H1 (cell line): ENCODE results near the gene ACBD5.

Experiments
- EP300 ChIP-seq, 2 experiments: IDR thresholded peaks; 1 replicate in 1 of 2; 2 replicates in 1 of 2; pipeline ENCODE4 v1.6.1; 2011 to 2012; ENCODE audit warnings: low read depth in 2 of 2, low read length in 2 of 2, mild to moderate bottlenecking in 2 of 2, borderline replicate concordance in 1 of 2, inconsistent platforms in 1 of 2, moderate library complexity in 1 of 2
- EZH2 ChIP-seq: fragments of 200-600 bp; sonication (generic); IDR thresholded peaks from 2 replicates; pipeline ENCODE4 v1.7.1; 2012; ENCODE audit warnings: low read depth, mild to moderate bottlenecking, moderate library complexity, low read length, inconsistent platforms; ENCODE audit not compliant: severe bottlenecking
- HDAC6 ChIP-seq: IDR thresholded peaks from one replicate; pipeline ENCODE4 v1.7.1; 2012; ENCODE audit warnings: low read depth, mild to moderate bottlenecking, inconsistent platforms, low read length, moderate library complexity
- POLR2A ChIP-seq, 2 experiments: IDR thresholded peaks; 1 replicate in 1 of 2; 2 replicates in 1 of 2; pipeline ENCODE4 v1.6.1; 2011; ENCODE audit warnings: low read depth in 2 of 2, low read length in 2 of 2, mild to moderate bottlenecking in 2 of 2; ENCODE audit errors: control extremely low read depth in 1 of 2
- POLR2AphosphoS5 ChIP-seq: IDR thresholded peaks from 2 replicates; pipeline ENCODE4 v1.6.1; 2011; ENCODE audit warnings: low read depth, low read length
- RAD21 ChIP-seq, 2 experiments: IDR thresholded peaks in 1 of 2; conservative IDR thresholded peaks in 1 of 2; 2 replicates each; pipeline ENCODE4 v1.6.1; 2011; ENCODE audit warnings: low read depth in 2 of 2, low read length in 2 of 2, improper control_type of control experiment in 1 of 2, inconsistent platforms in 1 of 2, mild to moderate bottlenecking in 1 of 2, moderate library complexity in 1 of 2
- RBBP5 ChIP-seq: IDR thresholded peaks from 2 replicates; pipeline ENCODE4 v1.7.1; 2012; ENCODE audit warnings: low read depth, mild to moderate bottlenecking, inconsistent platforms, low read length, moderate library complexity, borderline replicate concordance
- SAP30 ChIP-seq: fragments of 300-600 bp; sonication (generic); IDR thresholded peaks from 2 replicates; pipeline ENCODE4 v1.7.1; 2012; ENCODE audit warnings: low read length, moderate library complexity, mild to moderate bottlenecking, inconsistent platforms; ENCODE audit not compliant: insufficient read depth, insufficient replicate concordance
- SP1 ChIP-seq: IDR thresholded peaks from 2 replicates; pipeline ENCODE4 v1.6.1; 2011; ENCODE audit warnings: low read depth, low read length
- TAF1 ChIP-seq: IDR thresholded peaks from 2 replicates; pipeline ENCODE4 v1.6.1; 2011; ENCODE audit warnings: mild to moderate bottlenecking, low read depth, low read length
- TF ChIP-seq, protein P1 (sequence below), 3 experiments: IDR thresholded peaks; 1 replicate in 2 of 3; 2 replicates in 1 of 3; pipeline versions ENCODE4 v1.5.1 to v1.6.1; 2011; ENCODE audit warnings: low read length in 3 of 3, mild to moderate bottlenecking in 3 of 3, inconsistent platforms in 2 of 3, low read depth in 1 of 3, moderate library complexity in 1 of 3; ENCODE audit not compliant: insufficient read depth in 1 of 3; ENCODE audit errors: control extremely low read depth in 1 of 3
- TF ChIP-seq, protein P2 (sequence below): IDR thresholded peaks from 2 replicates; pipeline ENCODE4 v1.6.1; 2011; ENCODE audit warnings: low read depth, mild to moderate bottlenecking, low read length; ENCODE audit not compliant: insufficient read depth

DNA sequence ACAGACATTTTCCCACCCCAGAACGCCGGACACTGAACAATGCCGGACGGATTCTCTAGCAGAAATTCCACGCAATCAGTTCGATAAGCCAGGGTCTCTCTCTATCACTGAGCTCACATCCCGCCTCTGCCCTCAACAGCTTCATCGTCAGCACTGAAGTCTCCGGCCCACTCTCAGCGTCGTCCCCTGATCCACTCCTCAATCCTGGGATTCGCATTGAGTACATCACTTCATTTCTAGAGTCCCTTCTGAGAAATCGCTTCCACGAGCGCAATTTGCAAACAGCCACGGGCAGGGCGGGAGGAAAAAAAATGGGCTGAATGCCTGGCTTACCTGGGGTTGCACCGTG, 86.8 kb downstream of the ACBD5 start:
- TF ChIP-seq TAF1 (no peak), EP300 (IDR thresholded peaks at IDR 0.05; ENCODE audit: borderline replicate concordance in 1 of 2, low read depth in 2 of 2, low read length in 2 of 2) (no peak), HDAC6 (no peak), RBBP5 (no peak), EZH2 (no peak), POLR2A (IDR thresholded peaks at IDR 0.05; ENCODE audit: control extremely low read depth in 1 of 2, low read depth in 2 of 2, low read length in 2 of 2) (no peak), POLR2AphosphoS5 (no peak; the same call in 1 of the 2 replicates), SAP30 (no peak), SP1 (no peak), RAD21 (IDR thresholded peaks at IDR 0.05 in 1 of 2, conservative IDR thresholded peaks at IDR 0.05 in 1 of 2; ENCODE audit: low read depth in 2 of 2, low read length in 2 of 2) (no peak)
- TF ChIP-seq, protein P1, sequence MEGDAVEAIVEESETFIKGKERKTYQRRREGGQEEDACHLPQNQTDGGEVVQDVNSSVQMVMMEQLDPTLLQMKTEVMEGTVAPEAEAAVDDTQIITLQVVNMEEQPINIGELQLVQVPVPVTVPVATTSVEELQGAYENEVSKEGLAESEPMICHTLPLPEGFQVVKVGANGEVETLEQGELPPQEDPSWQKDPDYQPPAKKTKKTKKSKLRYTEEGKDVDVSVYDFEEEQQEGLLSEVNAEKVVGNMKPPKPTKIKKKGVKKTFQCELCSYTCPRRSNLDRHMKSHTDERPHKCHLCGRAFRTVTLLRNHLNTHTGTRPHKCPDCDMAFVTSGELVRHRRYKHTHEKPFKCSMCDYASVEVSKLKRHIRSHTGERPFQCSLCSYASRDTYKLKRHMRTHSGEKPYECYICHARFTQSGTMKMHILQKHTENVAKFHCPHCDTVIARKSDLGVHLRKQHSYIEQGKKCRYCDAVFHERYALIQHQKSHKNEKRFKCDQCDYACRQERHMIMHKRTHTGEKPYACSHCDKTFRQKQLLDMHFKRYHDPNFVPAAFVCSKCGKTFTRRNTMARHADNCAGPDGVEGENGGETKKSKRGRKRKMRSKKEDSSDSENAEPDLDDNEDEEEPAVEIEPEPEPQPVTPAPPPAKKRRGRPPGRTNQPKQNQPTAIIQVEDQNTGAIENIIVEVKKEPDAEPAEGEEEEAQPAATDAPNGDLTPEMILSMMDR (IDR thresholded peaks at IDR 0.05; ENCODE audit: control extremely low read depth in 1 of 3, insufficient read depth in 1 of 3, low read depth in 1 of 3, low read length in 3 of 3): no peak
- TF ChIP-seq, protein P2, sequence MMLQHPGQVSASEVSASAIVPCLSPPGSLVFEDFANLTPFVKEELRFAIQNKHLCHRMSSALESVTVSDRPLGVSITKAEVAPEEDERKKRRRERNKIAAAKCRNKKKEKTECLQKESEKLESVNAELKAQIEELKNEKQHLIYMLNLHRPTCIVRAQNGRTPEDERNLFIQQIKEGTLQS: no peak
